ENCODE results near the gene UBE2D3. TPM values are rescaled to one million over a fixed set of nuclear protein-coding genes. Genes with fewer than 3 reads are reported as not detected.
A peak's percentile ranks its signal among the peaks of the same experiment; 100 is the strongest.
"Not testable (repeated sequence)": the region's sequence is repeated elsewhere in the genome, so short reads cannot be mapped to it uniquely, and the experiment has no call there.

The UBE2D3 gene
- total RNA-seq, 2 donors from 2014 or later = 413 to 496 TPM

DNA sequence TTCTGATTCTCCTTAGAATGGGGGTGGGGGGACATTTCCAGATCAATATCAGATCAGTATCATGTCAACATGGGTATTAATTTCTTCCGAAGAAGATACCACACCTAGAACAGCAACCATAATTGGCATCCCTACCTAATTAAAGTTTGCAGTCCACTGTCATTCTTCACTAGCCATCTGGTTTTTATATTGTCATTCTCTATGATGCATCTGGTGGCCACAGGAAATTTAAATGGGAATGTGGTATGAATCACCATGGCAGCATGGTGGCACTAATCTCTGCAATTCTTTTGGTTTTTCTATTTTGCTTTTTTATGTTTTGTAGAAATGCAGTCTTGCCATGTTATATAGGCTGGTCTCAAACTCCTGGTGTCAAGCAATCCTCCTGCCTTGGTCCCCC, 16.6 kb upstream of the UBE2D3 start:
- ATAC-seq (no peak), DNase-seq (ENCODE audit: low spot score in 2 of 2) (no peak)
- Mint-ChIP-seq H3K27ac (no peak overlapping the region), H3K9me3 (no peaks in the 10 kb centered on the region), H3K36me3 (peaks cover 0 to 6% of the 10 kb centered on the region in 2 donors)

DNA sequence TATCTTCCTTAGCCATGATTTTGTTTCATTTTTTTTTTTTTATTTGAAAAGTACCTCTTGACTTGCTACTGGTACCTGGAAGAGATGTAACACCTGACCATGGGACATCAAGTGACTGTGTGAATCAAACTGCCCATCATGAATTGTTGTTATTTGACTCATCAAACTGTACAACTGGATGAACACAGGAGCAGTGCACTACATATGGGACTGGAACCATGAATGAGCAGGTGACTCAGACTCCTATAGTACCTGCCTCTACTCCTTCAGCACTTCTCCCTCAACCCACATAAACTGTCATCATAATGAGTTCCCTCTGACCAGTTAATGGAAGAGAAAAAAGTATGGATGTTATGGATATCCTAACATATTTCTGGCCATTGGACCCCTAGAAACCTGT, 15.9 kb upstream of the UBE2D3 start:
- Mint-ChIP-seq H3K36me3 (peaks cover 0 to 6% of the 10 kb centered on the region in 2 donors), H3K27ac (no peak overlapping the region), H3K9me3 (no peaks in the 10 kb centered on the region)
- peak; percentile 79 to 94 for ATAC-seq
- no peak for DNase-seq (ENCODE audit: low spot score in 2 of 2)

DNA sequence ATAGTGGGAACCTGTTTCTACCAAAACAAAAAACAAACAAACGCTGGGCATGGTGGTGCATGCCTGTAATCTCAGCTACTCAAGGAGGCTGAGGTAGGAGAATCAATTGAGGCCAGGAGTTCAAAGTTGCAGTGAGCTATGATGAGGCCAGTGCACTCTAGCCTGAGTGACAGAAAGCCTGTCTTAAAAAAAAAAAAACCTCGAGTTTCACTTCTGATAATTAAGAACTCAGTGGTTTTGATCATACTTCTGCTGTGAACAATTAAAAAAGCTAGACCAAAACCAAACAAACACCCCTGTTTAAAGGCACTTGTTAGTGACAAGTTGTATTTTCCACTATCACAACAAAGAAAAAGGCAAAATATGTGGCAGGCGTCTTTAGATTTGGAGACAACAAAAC, 15.0 kb upstream of the UBE2D3 start:
- peak; percentile 37 to 61 for ATAC-seq
- Mint-ChIP-seq H3K36me3 (peaks cover 0 to 9% of the 10 kb centered on the region in 2 donors), H3K27ac (peak overlapping the region in 1 of 2 donors; percentile 60)

DNA sequence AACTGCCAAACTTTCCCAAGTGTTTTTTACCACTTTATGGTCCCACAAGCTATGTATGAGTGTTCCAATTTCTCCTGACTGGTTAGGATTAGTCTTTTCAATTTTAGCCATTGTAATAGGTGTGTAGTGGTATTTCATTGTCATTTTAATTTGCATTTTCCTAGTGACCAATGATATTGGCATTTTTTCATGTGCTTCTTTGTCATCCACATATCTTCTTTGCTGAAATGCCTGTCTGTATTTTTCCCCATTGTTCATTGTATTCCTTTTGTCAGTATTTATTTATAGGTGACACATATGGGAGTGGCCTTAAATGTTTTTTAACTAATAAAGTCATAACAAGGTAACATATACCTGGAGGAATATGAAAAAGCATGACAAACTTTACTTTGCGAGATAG, 9.2 kb upstream of the UBE2D3 start:
- no peaks in the 10 kb centered on the region for H3K9me3 Mint-ChIP-seq
- DNase-seq (ENCODE audit: low spot score in 2 of 2) (no peak), ATAC-seq (no peak)
- peaks cover 0 to 15% of the 10 kb centered on the region in 2 donors for H3K36me3 Mint-ChIP-seq
- no peak overlapping the region for H3K27ac Mint-ChIP-seq

More for the DNA sequence above, 15.0 kb upstream of the UBE2D3 start:
- no peak for DNase-seq (ENCODE audit: low spot score in 2 of 2)
- H3K9me3 Mint-ChIP-seq = no peaks in the 10 kb centered on the region

DNA sequence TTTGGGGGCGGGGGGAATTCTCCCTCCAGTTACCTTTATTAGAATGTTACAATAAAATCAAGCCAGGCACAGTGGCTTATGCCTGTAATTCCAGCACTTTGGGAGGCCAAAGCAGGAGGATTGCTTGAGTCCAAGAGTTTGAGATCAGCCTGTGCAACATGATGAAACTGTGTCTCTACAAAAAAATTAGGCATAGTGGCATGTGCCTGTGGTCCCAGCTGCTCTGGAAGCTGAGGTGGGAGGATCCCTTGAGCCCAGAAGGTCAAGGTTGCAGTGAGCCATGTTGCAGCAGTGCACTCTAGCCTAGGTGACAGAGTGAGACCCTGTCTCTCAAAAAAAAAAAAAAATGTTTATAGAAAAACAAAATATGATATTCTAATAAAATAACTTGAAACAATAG, 5.3 kb upstream of the UBE2D3 start:
- no peak overlapping the region for H3K27ac Mint-ChIP-seq
- no peaks in the 10 kb centered on the region for H3K9me3 Mint-ChIP-seq
- peaks cover 7 to 12% of the 10 kb centered on the region in 2 donors for H3K36me3 Mint-ChIP-seq
- ATAC-seq (no peak), DNase-seq (ENCODE audit: low spot score in 2 of 2) (no peak)

DNA sequence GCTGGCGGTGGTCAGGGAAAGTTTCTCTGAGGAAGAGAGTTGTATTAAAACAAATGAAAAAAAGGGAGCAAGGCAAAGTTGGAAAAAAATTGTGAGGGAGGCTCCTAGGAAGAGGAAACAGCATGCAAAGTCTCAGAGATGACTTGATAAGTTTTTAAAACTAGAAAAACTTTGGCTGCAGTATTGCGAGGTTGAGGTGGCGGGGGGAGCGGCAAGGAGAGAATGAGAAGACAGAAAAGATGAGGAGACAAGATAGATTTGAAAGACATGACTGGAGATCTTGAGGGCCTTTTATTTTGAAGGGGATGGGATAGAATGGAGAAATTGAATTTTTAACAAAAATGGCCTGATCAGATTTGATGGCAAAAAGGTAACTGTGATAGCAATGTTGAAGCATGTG, 4.8 kb upstream of the UBE2D3 start:
- DNase-seq (ENCODE audit: low spot score in 2 of 2) (no peak), ATAC-seq (no peak)
- Mint-ChIP-seq H3K27ac (no peak overlapping the region), H3K36me3 (peaks cover 7 to 12% of the 10 kb centered on the region in 2 donors), H3K9me3 (no peaks in the 10 kb centered on the region)

DNA sequence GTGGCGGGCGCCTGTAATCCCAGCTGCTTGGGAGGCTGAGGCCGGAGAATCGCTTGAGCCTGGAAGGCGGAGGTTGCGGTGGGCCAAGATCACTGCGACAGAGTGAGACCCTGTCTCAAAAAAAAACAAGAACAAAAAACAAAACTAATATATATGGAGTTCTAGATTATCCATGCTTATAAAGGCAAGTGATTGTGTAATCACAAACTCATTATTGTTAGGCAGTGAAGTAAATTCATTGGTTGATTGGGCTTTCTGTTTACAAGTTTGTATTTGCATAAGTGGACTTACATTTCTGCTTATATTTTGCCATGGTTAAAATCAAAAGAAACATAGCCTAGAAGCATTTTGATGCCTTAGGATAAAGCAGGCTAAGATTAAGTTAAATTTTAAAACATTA, 2.5 kb upstream of the UBE2D3 start:
- H3K36me3 Mint-ChIP-seq = peaks cover 7 to 12% of the 10 kb centered on the region in 2 donors
- no peak overlapping the region for H3K27ac Mint-ChIP-seq
- DNase-seq (ENCODE audit: low spot score in 2 of 2) = no peak

DNA sequence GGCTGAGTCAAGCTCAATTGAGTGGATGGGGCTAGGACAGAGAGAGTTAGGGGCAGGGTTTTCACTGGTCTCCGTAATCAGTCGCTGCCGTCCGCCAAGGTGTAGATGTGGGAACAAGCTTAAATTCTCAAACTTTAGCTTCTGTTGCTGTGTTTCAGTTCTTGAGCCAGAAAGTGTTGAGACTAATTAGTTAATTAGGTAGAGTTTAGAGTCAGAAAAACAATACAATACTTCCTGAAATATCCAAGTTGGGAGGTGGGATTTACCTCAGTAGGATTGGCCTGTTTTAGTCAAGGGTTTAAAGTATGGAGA, 1.1 kb upstream of the UBE2D3 start:
- peaks cover 10 to 15% of the 10 kb centered on the region in 2 donors for H3K36me3 Mint-ChIP-seq
- no peak for DNase-seq (ENCODE audit: low spot score in 2 of 2)
- H3K27ac Mint-ChIP-seq = no peak overlapping the region
- H3K9me3 Mint-ChIP-seq = no peaks in the 10 kb centered on the region
- ATAC-seq = no peak

More for the DNA sequence above, 2.5 kb upstream of the UBE2D3 start:
- ATAC-seq = no peak
- no peaks in the 10 kb centered on the region for H3K9me3 Mint-ChIP-seq

DNA sequence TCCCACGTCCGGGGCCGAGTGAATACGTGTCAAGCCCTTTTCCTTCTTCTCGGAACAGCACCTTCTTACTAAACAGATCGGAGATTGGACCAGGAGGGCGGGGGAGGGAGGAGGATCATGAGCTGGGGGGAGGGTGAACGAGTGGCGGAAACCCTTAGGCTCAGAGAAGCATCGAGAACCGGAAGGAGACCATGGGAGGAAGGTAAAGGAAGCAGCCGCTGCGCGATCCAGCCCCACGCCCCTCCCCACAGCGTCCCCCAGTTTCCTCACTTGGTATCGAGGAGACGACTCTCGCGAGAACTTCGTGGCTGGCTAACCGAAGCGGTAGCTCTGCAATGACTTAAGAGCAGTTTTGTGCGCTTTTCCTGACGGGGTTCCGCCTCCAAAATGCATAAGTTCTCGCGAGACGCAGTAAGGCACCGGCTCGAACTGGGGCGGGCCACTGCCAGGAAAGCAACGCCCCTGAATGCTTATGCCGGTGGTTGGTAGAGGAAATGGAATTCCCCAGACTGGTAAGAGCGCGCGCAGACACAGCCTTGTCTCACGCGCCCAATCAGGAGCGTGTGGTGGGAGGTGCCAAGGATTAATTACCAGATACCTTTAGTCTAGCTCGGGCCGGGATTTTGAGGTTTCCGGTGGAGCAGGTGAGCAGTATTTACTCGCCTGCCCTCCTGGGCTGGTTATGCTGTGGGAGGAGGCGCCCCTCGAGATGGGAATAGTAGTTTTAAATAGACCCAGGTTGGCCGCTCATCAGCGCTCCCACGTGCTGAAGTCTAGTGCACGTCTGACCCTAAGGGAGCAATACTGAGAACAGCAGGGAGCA, 534 bp upstream of the UBE2D3 start:
- ATAC-seq = peak; percentile 79 to 82
- peaks cover 16 to 21% of the 10 kb centered on the region in 2 donors for H3K36me3 Mint-ChIP-seq
- H3K9me3 Mint-ChIP-seq = no peaks in the 10 kb centered on the region
- peak; percentile 94 to 99 for DNase-seq (ENCODE audit: low spot score in 2 of 2)
- H3K27ac Mint-ChIP-seq = no peak overlapping the region

DNA sequence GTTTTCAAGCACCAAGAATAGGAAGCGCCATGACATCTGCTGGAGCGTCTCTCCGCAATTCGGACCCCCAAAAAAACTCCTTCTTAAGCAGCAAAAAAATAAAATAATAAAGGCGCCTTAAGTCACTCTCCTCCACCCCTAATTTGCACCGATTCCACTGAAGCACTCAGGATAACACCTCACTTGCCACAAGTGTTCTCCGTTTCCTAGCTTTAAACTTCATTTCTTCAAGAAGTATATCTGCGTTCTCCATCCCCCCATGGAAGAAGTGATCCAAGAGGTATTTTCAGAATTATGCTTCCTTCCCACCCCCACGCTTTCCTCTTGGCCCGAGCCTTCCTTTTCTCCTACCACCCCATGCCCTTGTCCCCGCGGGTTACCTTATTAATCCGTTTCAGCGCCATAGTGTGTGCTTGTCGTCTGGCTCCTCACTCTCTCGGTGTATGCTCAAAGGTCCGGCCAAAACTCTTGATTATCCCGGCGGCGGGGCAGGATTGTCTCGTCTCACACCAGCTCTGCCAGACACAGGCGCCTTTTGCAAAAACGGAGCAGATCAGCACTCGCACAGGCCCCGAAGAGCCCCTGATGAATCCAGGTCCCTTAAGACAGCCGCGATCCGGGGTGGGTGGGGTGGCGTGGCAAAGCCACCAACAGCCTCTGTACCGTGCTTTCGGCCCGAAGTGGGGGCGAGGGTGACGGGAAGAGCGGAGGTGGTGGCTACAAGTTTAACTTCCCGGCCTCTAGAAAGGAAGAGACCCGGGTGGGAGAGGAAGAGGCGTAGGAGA, 1.1 kb downstream of the UBE2D3 start:
- ATAC-seq (no peak), DNase-seq (ENCODE audit: low spot score in 2 of 2) (peak in 1 of 2 donors; percentile 71)
- Mint-ChIP-seq H3K9me3 (no peaks in the 10 kb centered on the region), H3K27ac (no peak overlapping the region), H3K36me3 (peaks cover 24 to 30% of the 10 kb centered on the region in 2 donors)

DNA sequence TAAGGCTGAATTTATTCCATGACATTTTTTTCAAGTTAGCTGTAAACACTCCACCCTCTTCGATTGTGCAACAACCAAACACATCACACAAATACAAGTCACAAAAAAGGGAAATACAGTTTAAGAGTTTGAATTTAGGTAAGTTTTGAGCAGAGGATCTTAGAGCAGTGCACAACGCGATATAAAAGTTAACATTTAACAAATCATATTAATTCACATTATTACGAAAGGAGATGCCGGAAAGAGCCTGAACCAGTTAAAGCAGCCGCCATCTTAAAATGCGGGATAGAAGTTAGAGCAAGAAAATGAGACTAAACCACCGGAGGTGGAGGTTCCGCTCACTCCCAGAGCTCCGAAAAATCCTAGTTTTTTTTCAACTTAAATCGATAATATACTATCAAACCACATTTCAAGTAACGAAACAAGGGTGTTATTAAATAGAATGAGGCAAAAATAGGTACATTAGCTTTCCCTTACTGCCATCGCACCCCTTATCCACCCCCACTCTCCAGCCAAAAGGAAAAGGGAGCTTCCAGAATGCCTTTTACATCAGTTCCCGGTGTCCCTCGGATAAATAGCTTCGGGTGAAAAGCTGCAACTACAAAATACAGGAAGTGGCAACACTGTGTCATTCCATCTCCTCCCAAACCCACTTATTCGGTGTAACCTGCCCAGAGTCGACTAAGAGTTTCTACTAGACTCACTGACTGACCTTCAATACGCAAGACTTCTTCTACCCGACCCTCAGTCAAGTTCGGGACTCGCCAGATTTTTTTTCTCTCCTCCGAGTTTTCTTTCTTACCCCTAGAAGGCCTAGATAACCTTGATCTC, 1.9 kb downstream of the UBE2D3 start:
- Mint-ChIP-seq H3K36me3 (peaks cover 28 to 38% of the 10 kb centered on the region in 2 donors), H3K27ac (no peak overlapping the region), H3K9me3 (no peaks in the 10 kb centered on the region)
- no peak for ATAC-seq
- DNase-seq (ENCODE audit: low spot score in 2 of 2) = peak; percentile 42 to 60

DNA sequence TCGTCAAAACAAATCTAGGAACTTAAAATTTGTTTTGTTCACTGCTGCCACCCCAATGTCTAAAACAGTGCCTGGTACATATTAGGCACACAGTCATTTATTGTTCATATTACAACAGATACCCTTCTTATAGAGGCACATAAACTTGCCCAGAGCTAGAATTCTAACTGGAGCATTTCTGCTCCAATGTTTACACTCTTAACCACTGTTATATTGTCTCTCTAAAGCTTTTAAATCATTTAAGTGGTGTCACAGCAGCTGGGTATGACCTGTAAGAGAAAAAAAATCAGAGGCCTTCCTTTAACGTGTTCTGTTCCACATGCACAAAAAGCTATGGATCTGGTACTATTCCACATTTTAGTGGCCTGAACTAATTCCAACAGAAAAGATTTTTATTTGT, 3.0 kb downstream of the UBE2D3 start:
- peaks cover 36 to 47% of the 10 kb centered on the region in 2 donors for H3K36me3 Mint-ChIP-seq
- H3K9me3 Mint-ChIP-seq = no peaks in the 10 kb centered on the region
- ATAC-seq (no peak), DNase-seq (ENCODE audit: low spot score in 2 of 2) (no peak)
- H3K27ac Mint-ChIP-seq = no peak overlapping the region

DNA sequence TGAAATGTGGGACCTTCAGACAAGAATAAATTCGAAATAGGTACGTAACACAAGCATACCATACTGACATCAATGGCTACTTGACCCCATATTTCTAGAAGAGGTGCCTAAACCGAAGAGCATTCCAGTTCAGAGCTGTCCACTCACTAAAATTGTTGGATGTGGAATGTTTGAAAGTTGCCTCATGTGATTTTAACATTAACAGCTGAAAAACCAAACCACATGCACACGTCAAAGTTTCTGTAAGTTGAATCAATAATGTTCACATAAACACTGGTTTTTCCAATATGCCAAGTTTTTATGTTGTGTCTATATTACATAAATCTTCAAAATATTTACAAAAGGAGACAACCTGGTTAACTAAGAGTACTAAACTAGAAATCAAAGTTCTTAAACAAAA, 3.5 kb downstream of the UBE2D3 start:
- H3K27ac Mint-ChIP-seq = peak overlapping the region in 1 of 2 donors; percentile 81
- no peak for ATAC-seq
- peaks cover 37 to 49% of the 10 kb centered on the region in 2 donors for H3K36me3 Mint-ChIP-seq
- DNase-seq (ENCODE audit: low spot score in 2 of 2) = no peak
- no peaks in the 10 kb centered on the region for H3K9me3 Mint-ChIP-seq

DNA sequence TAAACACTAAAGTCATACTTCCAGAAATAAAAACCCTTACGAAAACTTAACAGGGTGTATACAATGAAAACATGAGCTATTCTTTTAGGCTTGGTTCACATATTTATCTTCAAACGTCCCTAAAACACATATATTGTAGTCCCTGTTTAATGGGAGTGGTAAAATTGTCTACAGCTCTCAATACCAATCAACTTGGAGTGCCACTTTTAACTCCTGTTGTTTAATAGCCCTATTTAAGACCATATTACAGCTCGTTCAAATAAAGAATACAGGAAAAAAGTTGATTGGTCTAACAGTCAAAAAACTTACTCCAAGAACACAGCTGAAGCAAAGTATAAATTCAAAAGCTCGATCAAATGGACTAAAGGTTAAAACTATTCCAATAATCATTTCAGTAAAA, 3.9 kb downstream of the UBE2D3 start:
- DNase-seq (ENCODE audit: low spot score in 2 of 2) (no peak), ATAC-seq (no peak)
- Mint-ChIP-seq H3K36me3 (peaks cover 35 to 52% of the 10 kb centered on the region in 2 donors), H3K9me3 (no peaks in the 10 kb centered on the region), H3K27ac (peak overlapping the region in 1 of 2 donors; percentile 81)

DNA sequence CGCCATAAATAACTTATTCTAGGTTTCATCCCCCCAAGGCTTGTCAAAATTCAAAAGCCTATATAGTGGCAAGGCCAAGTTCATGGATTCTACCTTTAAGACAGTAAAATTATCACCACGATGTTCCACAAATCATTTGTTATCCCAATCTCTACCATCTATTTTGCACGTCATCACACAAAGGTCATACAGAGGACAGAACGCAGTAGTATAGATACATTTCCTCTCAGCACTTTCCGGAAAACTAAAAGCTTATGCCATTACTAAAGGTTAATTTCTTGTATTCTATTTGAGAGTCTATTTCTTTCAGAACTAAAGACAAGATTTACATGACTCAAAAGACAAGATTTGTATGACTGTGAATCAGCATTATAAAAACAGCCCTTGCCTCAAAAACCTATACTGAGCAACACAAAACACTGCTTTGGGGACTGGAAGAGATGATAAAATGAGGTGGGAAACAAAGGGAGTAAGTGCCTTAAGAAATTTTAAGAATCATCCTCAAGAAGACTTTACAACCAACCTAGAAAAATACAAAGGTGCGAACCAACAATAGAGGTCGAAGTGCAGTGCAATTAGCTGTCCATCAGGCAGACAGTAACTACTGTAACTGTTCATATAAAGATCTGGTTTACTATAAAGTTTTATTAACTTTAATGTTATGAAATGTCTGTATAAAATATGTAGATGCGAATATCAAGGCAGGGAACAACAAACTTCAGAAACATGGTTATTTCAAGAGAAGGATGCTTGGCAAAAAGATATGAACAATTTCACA, 7.6 kb downstream of the UBE2D3 start:
- DNase-seq (ENCODE audit: low spot score in 2 of 2) (no peak), ATAC-seq (peak; percentile 43 to 76)
- peak overlapping the region; percentile 84 to 87 for H3K27ac Mint-ChIP-seq
- H3K9me3 Mint-ChIP-seq = no peaks in the 10 kb centered on the region
- H3K36me3 Mint-ChIP-seq = peaks cover 30 to 75% of the 10 kb centered on the region in 2 donors

DNA sequence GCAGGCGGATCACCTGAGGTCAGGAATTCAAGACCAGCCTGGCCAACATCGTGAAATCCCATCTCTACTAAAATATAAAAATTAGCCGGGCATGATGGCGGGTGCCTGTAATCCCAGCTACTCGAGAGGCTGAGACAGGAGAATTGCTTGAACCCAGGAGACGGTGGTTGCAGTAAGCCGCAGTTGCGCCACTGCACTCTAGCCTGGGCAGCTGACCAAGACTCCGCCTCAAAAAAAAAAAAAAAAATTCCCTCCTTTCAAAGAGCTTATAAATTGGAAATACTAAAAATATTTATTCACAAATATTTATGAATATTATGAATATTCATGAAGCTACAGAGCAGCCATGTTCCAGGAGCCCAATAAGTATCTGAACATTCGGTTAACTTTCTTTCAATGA, 8.3 kb downstream of the UBE2D3 start:
- DNase-seq (ENCODE audit: low spot score in 2 of 2); H3K9me3 Mint-ChIP-seq; ATAC-seq: not testable (repeated sequence)
- peak overlapping the region; percentile 84 to 87 for H3K27ac Mint-ChIP-seq
- peaks cover 30 to 75% of the 10 kb centered on the region in 2 donors for H3K36me3 Mint-ChIP-seq
